Measurements from ENCODE around the gene ERC1.

The ERC1 gene

GRCh38 chr12:1463073-1463905 is 472.3 kb downstream of the ERC1 start:
- no peak for DNase-seq

- no peak for DNase-seq
These were observed 473.9 kb downstream of the ERC1 start for GRCh38 chr12:1464925-1465324.

GRCh38 chr12:1465990-1466389 is 475.0 kb downstream of the ERC1 start:
- DNase-seq: no peak

- DNase-seq: no peak
These were observed 475.6 kb downstream of the ERC1 start for GRCh38 chr12:1466481-1467154.

- no peak for DNase-seq
These were observed 476.7 kb downstream of the ERC1 start for GRCh38 chr12:1467710-1468109.

GRCh38 chr12:1469070-1469469 is 478.0 kb downstream of the ERC1 start:
- DNase-seq: no peak

- no peak for DNase-seq
These were observed 479.0 kb downstream of the ERC1 start for GRCh38 chr12:1470051-1470450.

- no peak for DNase-seq
These were observed 480.2 kb downstream of the ERC1 start for GRCh38 chr12:1471224-1471623.

GRCh38 chr12:1473418-1473817 is 482.4 kb downstream of the ERC1 start:
- no peak for DNase-seq

GRCh38 chr12:1474041-1474573 is 483.1 kb downstream of the ERC1 start:
- DNase-seq: no peak

- DNase-seq: no peak
These were observed 483.6 kb downstream of the ERC1 start for GRCh38 chr12:1474574-1475153.

- DNase-seq: no peak
These were observed 488.6 kb downstream of the ERC1 start for GRCh38 chr12:1479645-1480044.

GRCh38 chr12:1481326-1481725 is 490.3 kb downstream of the ERC1 start:
- no peak for DNase-seq

- DNase-seq: no peak
These were observed 490.9 kb downstream of the ERC1 start for GRCh38 chr12:1481906-1482305.

GRCh38 chr12:1488908-1489381 is 497.9 kb downstream of the ERC1 start:
- DNase-seq: no peak

- DNase-seq: no peak
These were observed 501.1 kb downstream of the ERC1 start for GRCh38 chr12:1491983-1492697.

- no peak for DNase-seq
These were observed 502.9 kb downstream of the ERC1 start for GRCh38 chr12:1493781-1494565.

GRCh38 chr12:1494856-1495255 is 503.8 kb downstream of the ERC1 start:
- DNase-seq: no peak

- DNase-seq: no peak
These were observed 505.3 kb downstream of the ERC1 start for GRCh38 chr12:1496162-1496900.

GRCh38 chr12:1497161-1497560 is 506.1 kb downstream of the ERC1 start:
- DNase-seq: no peak

GRCh38 chr12:1498199-1498740 is 507.2 kb downstream of the ERC1 start:
- DNase-seq: no peak
